ENCODE measurements around the gene RNF186.
A peak's percentile ranks its signal among the peaks of the same experiment; 100 is the strongest.
"Not testable (repeated sequence)": the region's sequence is repeated elsewhere in the genome, so short reads cannot be mapped to it uniquely, and the experiment has no call there.

RNF186 gene

DNA sequence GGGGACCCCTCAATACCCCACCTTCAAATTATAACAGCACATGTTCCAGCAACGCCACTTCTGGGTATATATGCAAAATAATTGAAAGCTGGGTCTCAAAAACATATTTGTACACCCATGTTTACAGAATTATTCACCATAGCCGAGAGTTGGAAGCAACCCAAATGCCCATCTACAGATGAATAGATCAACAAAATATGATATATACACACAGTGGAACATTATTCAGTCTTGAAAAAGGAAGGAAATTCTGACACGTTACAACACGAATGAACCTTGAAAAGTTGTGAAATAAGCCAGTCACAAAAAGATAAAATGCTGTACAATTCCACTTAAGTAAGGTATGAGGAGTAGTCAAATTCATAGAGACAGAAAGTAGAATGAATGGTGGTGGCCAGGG, 20.5 kb downstream of the RNF186 start:
- Mint-ChIP-seq H3K4me3 (no peak overlapping the region), H3K27ac (no peak overlapping the region), H3K9me3 (no peaks in the 10 kb centered on the region), H3K36me3 (ENCODE audit: low read depth) (peaks cover 14% of the 10 kb centered on the region), H3K27me3 (ENCODE audit: low read depth) (peaks cover 4% of the 10 kb centered on the region), H3K4me1 (no peaks in the 10 kb centered on the region)
- TF ChIP-seq, protein P1, sequence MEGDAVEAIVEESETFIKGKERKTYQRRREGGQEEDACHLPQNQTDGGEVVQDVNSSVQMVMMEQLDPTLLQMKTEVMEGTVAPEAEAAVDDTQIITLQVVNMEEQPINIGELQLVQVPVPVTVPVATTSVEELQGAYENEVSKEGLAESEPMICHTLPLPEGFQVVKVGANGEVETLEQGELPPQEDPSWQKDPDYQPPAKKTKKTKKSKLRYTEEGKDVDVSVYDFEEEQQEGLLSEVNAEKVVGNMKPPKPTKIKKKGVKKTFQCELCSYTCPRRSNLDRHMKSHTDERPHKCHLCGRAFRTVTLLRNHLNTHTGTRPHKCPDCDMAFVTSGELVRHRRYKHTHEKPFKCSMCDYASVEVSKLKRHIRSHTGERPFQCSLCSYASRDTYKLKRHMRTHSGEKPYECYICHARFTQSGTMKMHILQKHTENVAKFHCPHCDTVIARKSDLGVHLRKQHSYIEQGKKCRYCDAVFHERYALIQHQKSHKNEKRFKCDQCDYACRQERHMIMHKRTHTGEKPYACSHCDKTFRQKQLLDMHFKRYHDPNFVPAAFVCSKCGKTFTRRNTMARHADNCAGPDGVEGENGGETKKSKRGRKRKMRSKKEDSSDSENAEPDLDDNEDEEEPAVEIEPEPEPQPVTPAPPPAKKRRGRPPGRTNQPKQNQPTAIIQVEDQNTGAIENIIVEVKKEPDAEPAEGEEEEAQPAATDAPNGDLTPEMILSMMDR (IDR thresholded peaks at IDR 0.05; ENCODE audit: unreplicated experiment in 3 of 3): no peak

DNA sequence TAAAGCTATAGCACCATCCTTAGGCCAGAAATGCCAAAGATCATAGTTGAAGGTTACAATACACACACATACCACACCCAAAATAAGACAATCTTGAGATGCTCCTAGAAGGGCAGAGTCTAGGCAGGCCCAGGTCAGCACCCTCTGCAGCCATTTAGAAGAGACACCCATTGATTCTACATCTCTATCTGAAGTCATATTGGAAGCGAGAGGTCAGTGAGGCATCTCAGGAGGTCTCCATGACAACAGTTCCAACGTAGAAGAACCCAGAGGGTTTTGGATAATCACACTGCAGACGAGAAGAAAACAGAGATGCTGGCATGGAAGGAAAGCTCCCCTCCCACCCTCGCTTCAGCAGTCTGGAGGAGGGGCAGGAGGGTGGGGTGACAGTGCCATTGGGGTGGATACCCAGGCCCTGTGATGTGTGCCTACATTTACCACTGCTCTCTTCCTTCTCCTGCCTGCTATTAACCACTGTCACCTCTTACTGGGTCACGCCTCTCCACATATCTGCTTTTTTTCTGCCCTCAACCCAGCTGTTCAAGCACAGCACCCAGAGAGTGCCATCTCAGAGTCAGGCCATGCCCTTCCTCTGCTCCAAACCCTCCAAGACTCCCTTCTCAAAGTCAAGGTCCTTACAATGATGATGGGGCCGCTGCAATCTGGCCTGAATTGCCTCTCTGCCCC, 21.6 kb downstream of the RNF186 start:
- Mint-ChIP-seq H3K27ac (no peak overlapping the region), H3K9me3 (no peaks in the 10 kb centered on the region), H3K27me3 (ENCODE audit: low read depth) (peaks cover 4% of the 10 kb centered on the region), H3K4me3 (no peak overlapping the region), H3K36me3 (ENCODE audit: low read depth) (peaks cover 14% of the 10 kb centered on the region), H3K4me1 (no peaks in the 10 kb centered on the region)
- TF ChIP-seq, protein P1 (IDR thresholded peaks at IDR 0.05; ENCODE audit: unreplicated experiment in 3 of 3): no peak

DNA sequence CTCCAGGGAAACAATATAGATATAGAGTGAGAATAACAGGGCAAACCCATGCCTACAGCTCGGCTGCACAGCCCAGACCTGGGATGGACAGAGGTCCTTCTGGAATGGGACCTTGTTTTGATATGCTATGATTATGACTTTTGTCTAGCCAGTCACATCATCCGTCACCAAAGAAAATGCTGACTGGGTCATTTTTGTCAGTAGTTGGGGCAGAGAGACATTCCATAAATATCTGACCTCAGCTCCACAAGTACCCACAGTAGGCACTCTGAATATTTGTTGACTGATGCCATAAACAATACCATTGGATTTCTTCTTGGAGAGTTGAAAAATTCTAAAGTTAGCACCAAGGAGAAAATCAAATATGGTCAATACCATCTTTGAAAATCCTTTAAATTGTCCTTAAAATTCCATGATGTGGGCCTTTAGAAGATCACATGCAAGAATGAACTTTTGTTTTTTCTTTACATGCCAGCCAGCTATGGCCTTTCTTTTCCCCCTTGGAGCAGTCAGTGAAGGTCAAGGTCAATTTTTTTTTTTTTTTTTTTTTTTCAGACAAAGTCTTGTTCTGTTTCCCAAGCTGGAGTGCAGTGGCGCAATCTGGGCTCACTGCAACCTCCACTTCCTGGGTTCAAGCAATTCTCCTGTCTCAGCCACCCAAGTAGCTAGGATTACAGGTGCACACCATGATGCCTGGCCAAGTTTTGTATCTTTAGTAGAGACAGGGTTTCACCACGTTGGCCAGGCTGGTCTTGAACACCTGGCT, 22.7 kb downstream of the RNF186 start:
- Mint-ChIP-seq H3K27ac (no peak overlapping the region), H3K4me3 (no peak overlapping the region), H3K4me1 (no peaks in the 10 kb centered on the region), H3K9me3 (no peaks in the 10 kb centered on the region), H3K27me3 (ENCODE audit: low read depth) (no peaks in the 10 kb centered on the region), H3K36me3 (ENCODE audit: low read depth) (peaks cover 14% of the 10 kb centered on the region)
- TF ChIP-seq, protein P1 (IDR thresholded peaks at IDR 0.05; ENCODE audit: unreplicated experiment in 3 of 3): no peak

DNA sequence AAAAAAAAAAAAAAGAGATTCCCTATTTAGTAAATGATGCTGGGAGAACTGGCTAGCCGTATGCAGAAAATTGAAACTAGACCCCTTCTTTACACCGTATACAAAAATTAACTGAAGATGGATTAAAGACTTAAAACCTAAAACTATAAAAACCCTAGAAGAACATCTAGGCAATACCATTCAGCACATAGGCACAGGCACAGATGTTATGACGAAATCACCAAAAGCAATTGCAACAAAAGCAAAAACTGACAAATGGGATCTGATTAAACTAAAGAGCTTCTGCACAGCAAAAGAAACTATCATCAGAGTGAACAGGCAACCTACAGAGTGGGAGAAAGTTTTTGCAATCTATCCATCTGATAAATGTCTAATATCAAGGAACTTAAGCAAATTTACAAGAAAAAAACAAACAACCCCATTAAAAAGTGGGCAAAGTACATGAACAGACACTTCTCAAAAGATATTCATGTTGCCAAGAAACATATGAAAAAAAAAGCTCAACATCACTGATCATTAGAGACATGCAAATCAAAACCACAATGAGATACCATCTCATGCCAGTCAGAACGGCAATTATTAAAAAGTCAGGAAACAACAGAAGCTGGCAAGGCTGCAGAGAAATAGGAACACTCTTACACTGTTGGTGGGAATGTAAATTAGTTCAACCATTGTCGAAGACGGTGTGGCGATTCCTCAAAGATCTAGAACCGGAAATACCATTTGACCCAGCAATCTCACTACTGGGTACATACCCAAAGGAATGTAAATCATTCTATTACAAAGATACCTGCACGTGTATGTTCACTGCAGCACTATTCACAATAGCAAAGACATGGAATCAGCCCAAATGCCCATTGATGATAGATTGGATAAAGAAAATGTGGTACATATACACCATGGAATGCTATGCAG, 24.8 kb downstream of the RNF186 start:
- H3K9me3 Mint-ChIP-seq; H3K4me3 Mint-ChIP-seq; H3K4me1 Mint-ChIP-seq; H3K27ac Mint-ChIP-seq; H3K27me3 Mint-ChIP-seq (ENCODE audit: low read depth): not testable (repeated sequence)
- H3K36me3 Mint-ChIP-seq (ENCODE audit: low read depth): peaks cover 14% of the 10 kb centered on the region

DNA sequence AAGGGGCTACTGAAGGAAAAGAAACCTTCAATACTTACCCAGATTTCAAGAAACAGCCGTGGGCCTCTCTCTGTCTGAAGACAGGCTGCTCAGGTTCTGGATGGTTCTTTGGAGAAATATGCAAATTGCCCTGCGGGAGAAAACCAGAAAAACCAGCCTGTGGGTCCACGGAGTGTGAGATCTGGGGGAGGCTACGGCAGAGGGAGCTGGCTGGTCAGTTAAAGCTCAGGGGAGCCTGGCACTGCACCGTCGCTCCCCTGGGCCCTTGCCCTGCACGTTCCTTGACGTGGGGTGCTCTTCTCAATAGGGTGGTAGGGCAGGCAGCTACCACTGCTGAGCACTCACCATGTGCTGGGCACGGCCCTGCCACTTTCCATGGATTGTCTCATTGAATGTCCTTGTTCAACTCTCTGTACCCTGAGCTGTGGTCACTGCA, 28.1 kb downstream of the RNF186 start:
- H3K27ac Mint-ChIP-seq: peak overlapping the region in 2 of 3 experiments; percentile 9 to 41
- H3K4me3 Mint-ChIP-seq: no peak overlapping the region
- TF ChIP-seq, protein P1 (IDR thresholded peaks at IDR 0.05; ENCODE audit: unreplicated experiment in 3 of 3): no peak
- no peaks in the 10 kb centered on the region for H3K9me3 Mint-ChIP-seq
- H3K4me1 Mint-ChIP-seq: no peaks in the 10 kb centered on the region
- H3K36me3 Mint-ChIP-seq (ENCODE audit: low read depth): peaks cover 13% of the 10 kb centered on the region
- no peaks in the 10 kb centered on the region for H3K27me3 Mint-ChIP-seq (ENCODE audit: low read depth)

DNA sequence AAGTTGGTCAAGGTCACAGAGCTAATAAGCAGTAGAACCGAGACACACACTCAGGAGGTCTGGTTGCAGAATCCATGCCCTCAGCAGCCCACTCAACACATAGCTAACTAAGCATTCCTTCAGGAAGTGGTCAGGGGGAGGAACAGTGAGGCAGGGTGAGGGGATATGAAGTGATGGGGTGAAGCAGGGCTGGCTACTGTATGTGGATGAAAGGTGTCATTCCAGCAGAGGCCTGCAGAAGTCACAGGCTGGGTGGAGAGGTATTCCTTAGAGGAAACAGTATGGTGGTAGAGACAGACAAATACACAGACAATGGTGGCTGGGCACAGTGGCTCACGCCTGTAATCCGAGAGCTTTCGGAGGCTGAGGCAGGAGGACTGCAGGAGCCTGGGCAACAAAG, 29.4 kb downstream of the RNF186 start:
- TF ChIP-seq, protein P1 (IDR thresholded peaks at IDR 0.05; ENCODE audit: unreplicated experiment in 3 of 3): no peak
- H3K4me1 Mint-ChIP-seq: no peaks in the 10 kb centered on the region
- no peaks in the 10 kb centered on the region for H3K27me3 Mint-ChIP-seq (ENCODE audit: low read depth)
- H3K4me3 Mint-ChIP-seq: no peak overlapping the region
- H3K9me3 Mint-ChIP-seq: no peaks in the 10 kb centered on the region
- peaks cover 9% of the 10 kb centered on the region for H3K36me3 Mint-ChIP-seq (ENCODE audit: low read depth)
- H3K27ac Mint-ChIP-seq: peak overlapping the region in 1 of 3 experiments; percentile 80
